ENCODE measurements around the gene APOH.

GRCh38 chr17:66184392-66184791 is 44.8 kb downstream of the APOH start:
- no peak for TF ChIP-seq FUS (optimal IDR thresholded peaks at IDR 0.05; ENCODE audit: low read depth, low read length)
- no peak for TF ChIP-seq RAD21 (CRISPR knock-in tag; conservative IDR thresholded peaks at IDR 0.05 in 1 of 2, IDR thresholded peaks at IDR 0.05 in 1 of 2)
- no peak for TF ChIP-seq KDM5B (IDR thresholded peaks at IDR 0.05; ENCODE audit: insufficient replicate concordance, low read depth, low read length)
- no peak for TF ChIP-seq RFX1 (IDR thresholded peaks at IDR 0.05)

Measured in K562 (cell line).